ENCODE data around the gene ZSWIM8. TPM values are rescaled to one million over a fixed set of nuclear protein-coding genes. Genes with fewer than 3 reads are reported as not detected.
"Not testable (repeated sequence)": the region's sequence is repeated elsewhere in the genome, so short reads cannot be mapped to it uniquely, and the experiment has no call there.

ZSWIM8 gene
- total and polyA plus RNA-seq, 2 of the 8 experiments (the other 6 are each of a cell fraction or from before 2014, with no cell fraction given) = 44.7 to 99.7 TPM

DNA sequence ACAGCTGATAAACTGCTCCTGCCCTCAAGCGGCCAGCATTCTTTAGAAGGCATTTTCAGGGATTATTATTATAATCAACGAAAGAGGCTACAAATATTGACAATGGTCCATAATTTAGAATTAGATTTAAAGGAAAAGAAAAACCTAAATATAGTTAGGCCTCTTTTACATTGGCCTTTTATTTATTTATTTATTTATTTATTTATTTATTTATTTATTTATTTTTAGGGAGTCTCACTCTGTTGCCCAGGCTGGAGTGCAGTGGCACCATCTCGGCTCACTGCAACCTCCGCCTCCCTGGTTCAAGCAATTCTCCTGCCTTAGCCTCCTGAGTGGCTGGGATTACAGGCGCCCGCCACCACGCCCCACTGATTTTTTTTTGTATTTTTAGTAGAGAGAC lies 43.7 kb downstream of the ZSWIM8 start:
- H4K8ac ChIP-seq (ENCODE audit: extremely low read depth, insufficient read depth, low read length); H4K20me1 ChIP-seq (replicated peaks in 1 of 2; ENCODE audit: control insufficient read depth in 1 of 2, insufficient read depth in 2 of 2, low read length in 2 of 2); H3K23me2 ChIP-seq (ENCODE audit: low read depth, low read length); H3K18ac ChIP-seq (ENCODE audit: extremely low read depth, low read length); H2BK12ac ChIP-seq (ENCODE audit: low read depth, low read length); POLR2A ChIA-PET (ENCODE audit: partially characterized antibody); FAIRE-seq; H3K9ac ChIP-seq (replicated peaks in 1 of 4; ENCODE audit: extremely low read depth in 1 of 4, low read depth in 3 of 4, low read length in 3 of 4); H2AFZ ChIP-seq (ENCODE audit: low read length); H4K5ac ChIP-seq (ENCODE audit: insufficient read length, low read depth, low read length); H2BK120ac ChIP-seq (replicated peaks; ENCODE audit: low read depth, low read length); H4K91ac ChIP-seq (replicated peaks; ENCODE audit: insufficient read length, low read length); H2BK5ac ChIP-seq (ENCODE audit: low read depth, low read length); H3K27me3 ChIP-seq (replicated peaks in 1 of 4; ENCODE audit: control insufficient read depth in 3 of 4, extremely low read depth in 1 of 4, insufficient read depth in 3 of 4, low read length in 3 of 4); H2AK5ac ChIP-seq (ENCODE audit: low read depth, low read length); H3K4me3 ChIP-seq (ENCODE audit: extremely low read depth in 1 of 4, insufficient read depth in 2 of 4, low read depth in 3 of 4, low read length in 4 of 4); H3K79me2 ChIP-seq (ENCODE audit: control insufficient read depth in 1 of 2, insufficient read depth in 2 of 2, low read length in 2 of 2); H3K4me2 ChIP-seq (ENCODE audit: insufficient read depth in 1 of 2, low read depth in 2 of 2, low read length in 2 of 2); H3K23ac ChIP-seq (ENCODE audit: insufficient read length); DNase-seq (ENCODE audit: low read depth in 1 of 2, low spot score in 2 of 2); H3K14ac ChIP-seq (ENCODE audit: insufficient read length); H3K79me1 ChIP-seq (ENCODE audit: low read depth, low read length); H2BK15ac ChIP-seq (ENCODE audit: low read length); H3K9me3 ChIP-seq (ENCODE audit: insufficient read depth in 2 of 2, low read depth in 1 of 2, low read length in 1 of 2); H3K4me1 ChIP-seq (replicated peaks in 1 of 4; ENCODE audit: control insufficient read depth in 3 of 4, insufficient read depth in 4 of 4, low read length in 3 of 4); H3K4ac ChIP-seq (replicated peaks; ENCODE audit: insufficient read length, low read depth, low read length); H2BK20ac ChIP-seq (ENCODE audit: low read length); H3K36me3 ChIP-seq (ENCODE audit: control insufficient read depth in 2 of 4, insufficient read depth in 4 of 4, low read length in 3 of 4); H3K27ac ChIP-seq (ENCODE audit: low read depth, low read length); H3K56ac ChIP-seq (replicated peaks; ENCODE audit: insufficient read length, low read depth, low read length): not testable (repeated sequence)
- CTCF ChIA-PET (ENCODE audit: partially characterized antibody) = interaction anchor here (1.0 to 16.6 kb wide), 4 partner anchors 10 to 112 kb away, joined by 3 to 142 read pairs (median 6); no protein-coding TSS in a partner anchor
- WGBS, 2 experiments (ENCODE audit: extremely low coverage in 1 of 2, insufficient coverage in 1 of 2, insufficient read length in 1 of 2, insufficient replicate concordance in 2 of 2, low coverage in 1 of 2, low lambda C conversion rate in 2 of 2, missing lambda C conversion rate in 1 of 2) = 93% methylated on average over 7 of the region's 7 CpGs; no CpG with 5 or more reads in 1 of the 2 experiments
